ENCODE measurements around the gene MRAS. TPM values are rescaled to one million over a fixed set of nuclear protein-coding genes. Genes with fewer than 3 reads are reported as not detected.

Gene MRAS
- total RNA-seq, 1 donor from 2014 or later = 41.5 TPM

- Mint-ChIP-seq H3K4me3 (ENCODE audit: unreplicated experiment) (no peak overlapping the region), H3K4me1 (ENCODE audit: low read depth, unreplicated experiment) (no peaks in the 10 kb centered on the region), H3K27me3 (ENCODE audit: unreplicated experiment) (peaks cover 3% of the 10 kb centered on the region)
These were observed 37.9 kb upstream of the MRAS start for GRCh38 chr3:138310494-138310893.

GRCh38 chr3:138314751-138315150 lies 33.6 kb upstream of the MRAS start:
- Mint-ChIP-seq H3K27me3 (ENCODE audit: unreplicated experiment) (peaks cover 2% of the 10 kb centered on the region), H3K27ac (ENCODE audit: unreplicated experiment) (no peak overlapping the region), H3K4me3 (ENCODE audit: unreplicated experiment) (no peak overlapping the region), H3K4me1 (ENCODE audit: low read depth, unreplicated experiment) (no peaks in the 10 kb centered on the region), H3K9me3 (ENCODE audit: unreplicated experiment) (no peaks in the 10 kb centered on the region), H3K36me3 (ENCODE audit: unreplicated experiment) (peaks cover 3% of the 10 kb centered on the region)
- TF ChIP-seq CTCF (IDR thresholded peaks at IDR 0.05; ENCODE audit: partially characterized antibody, unreplicated experiment) = no peak
- DNase-seq = no peak

More at GRCh38 chr3:138310494-138310893, 37.9 kb upstream of the MRAS start:
- H3K27ac Mint-ChIP-seq (ENCODE audit: unreplicated experiment) = no peak overlapping the region
- no peak for TF ChIP-seq CTCF (IDR thresholded peaks at IDR 0.05; ENCODE audit: partially characterized antibody, unreplicated experiment)
- peaks cover 13% of the 10 kb centered on the region for H3K36me3 Mint-ChIP-seq (ENCODE audit: unreplicated experiment)
- no peak for DNase-seq
- peaks cover 5% of the 10 kb centered on the region for H3K9me3 Mint-ChIP-seq (ENCODE audit: unreplicated experiment)

- no peak for TF ChIP-seq CTCF (IDR thresholded peaks at IDR 0.05; ENCODE audit: partially characterized antibody, unreplicated experiment)
- Mint-ChIP-seq H3K4me3 (ENCODE audit: unreplicated experiment) (no peak overlapping the region), H3K27me3 (ENCODE audit: unreplicated experiment) (no peaks in the 10 kb centered on the region), H3K36me3 (ENCODE audit: unreplicated experiment) (peaks cover 6% of the 10 kb centered on the region), H3K9me3 (ENCODE audit: unreplicated experiment) (peaks cover 5% of the 10 kb centered on the region), H3K4me1 (ENCODE audit: low read depth, unreplicated experiment) (no peaks in the 10 kb centered on the region), H3K27ac (ENCODE audit: unreplicated experiment) (no peak overlapping the region)
- no peak for DNase-seq
These were observed 30.7 kb upstream of the MRAS start for GRCh38 chr3:138317687-138318086.

GRCh38 chr3:138323971-138324370 lies 24.4 kb upstream of the MRAS start:
- DNase-seq = no peak
- peaks cover 6% of the 10 kb centered on the region for H3K9me3 Mint-ChIP-seq (ENCODE audit: unreplicated experiment)
- H3K27ac Mint-ChIP-seq (ENCODE audit: unreplicated experiment) = no peak overlapping the region
- H3K27me3 Mint-ChIP-seq (ENCODE audit: unreplicated experiment) = no peaks in the 10 kb centered on the region
- TF ChIP-seq CTCF (IDR thresholded peaks at IDR 0.05; ENCODE audit: partially characterized antibody, unreplicated experiment) = no peak
- no peak overlapping the region for H3K4me3 Mint-ChIP-seq (ENCODE audit: unreplicated experiment)
- peaks cover 6% of the 10 kb centered on the region for H3K36me3 Mint-ChIP-seq (ENCODE audit: unreplicated experiment)
- H3K4me1 Mint-ChIP-seq (ENCODE audit: low read depth, unreplicated experiment) = no peaks in the 10 kb centered on the region

- peaks cover 7% of the 10 kb centered on the region for H3K4me1 Mint-ChIP-seq (ENCODE audit: low read depth, unreplicated experiment)
- DNase-seq = no peak
- no peak overlapping the region for H3K27ac Mint-ChIP-seq (ENCODE audit: unreplicated experiment)
- H3K27me3 Mint-ChIP-seq (ENCODE audit: unreplicated experiment) = peaks cover 3% of the 10 kb centered on the region
- no peak for TF ChIP-seq CTCF (IDR thresholded peaks at IDR 0.05; ENCODE audit: partially characterized antibody, unreplicated experiment)
- H3K9me3 Mint-ChIP-seq (ENCODE audit: unreplicated experiment) = peaks cover 7% of the 10 kb centered on the region
- no peaks in the 10 kb centered on the region for H3K36me3 Mint-ChIP-seq (ENCODE audit: unreplicated experiment)
- H3K4me3 Mint-ChIP-seq (ENCODE audit: unreplicated experiment) = no peak overlapping the region
These were observed 22.4 kb upstream of the MRAS start for GRCh38 chr3:138325990-138326389.

All from glutamatergic neuron (in vitro differentiated cells).